Astrocyte (in vitro differentiated cells and primary cell): ENCODE results near the gene MMP14. TPM values are rescaled to one million over a fixed set of nuclear protein-coding genes. Genes with fewer than 3 reads are reported as not detected.
"Not testable (repeated sequence)": the region's sequence is repeated elsewhere in the genome, so short reads cannot be mapped to it uniquely, and the experiment has no call there.

Experiments used
- DNase-seq: peaks from one replicate; pipeline ENCODE4 v3.0.0-alpha.2; 2010; ENCODE audit warnings: low read depth
- FAIRE-seq: peaks from 2 replicates; lab custom pipeline; 2011; peaks lifted over from hg19 to GRCh38; lab: Jason Lieb, UNC
- H2AFZ ChIP-seq: 2 replicates; pipeline ENCODE4 v1.6.0; 2012; ENCODE audit warnings: low read depth, low read length, inconsistent platforms
- H3K27ac ChIP-seq: 2 replicates; pipeline ENCODE4 v1.5.1; 2011; ENCODE audit warnings: low read depth, low read length, inconsistent platforms
- H3K27me3 ChIP-seq: 2 replicates; pipeline ENCODE4 v1.6.0; 2011; ENCODE audit warnings: low read length, inconsistent platforms; ENCODE audit not compliant: insufficient read depth
- H3K36me3 ChIP-seq: 2 replicates; pipeline ENCODE4 v1.5.1; 2011; ENCODE audit warnings: low read length, inconsistent platforms; ENCODE audit not compliant: insufficient read depth
- H3K4me1 ChIP-seq: 2 replicates; pipeline ENCODE4 v1.5.1; 2011; ENCODE audit warnings: low read length, inconsistent platforms; ENCODE audit not compliant: insufficient read depth
- H3K4me2 ChIP-seq: 2 replicates; pipeline ENCODE4 v1.6.0; 2012; ENCODE audit warnings: low read length, inconsistent platforms
- H3K4me3 ChIP-seq: 2 replicates; pipeline ENCODE4 v1.5.1; 2011; ENCODE audit warnings: low read depth, mild to moderate bottlenecking, low read length, inconsistent platforms; ENCODE audit not compliant: insufficient read depth
- H3K79me2 ChIP-seq: 2 replicates; pipeline ENCODE4 v1.6.0; 2012; ENCODE audit warnings: mild to moderate bottlenecking, low read length, inconsistent platforms; ENCODE audit not compliant: insufficient read depth
- H3K9ac ChIP-seq: 2 replicates; pipeline ENCODE4 v1.6.0; 2012; ENCODE audit warnings: mild to moderate bottlenecking, low read length, inconsistent platforms
- H3K9me3 ChIP-seq: 2 replicates; pipeline ENCODE4 v1.5.1; 2012; ENCODE audit warnings: low read depth, mild to moderate bottlenecking, low read length, inconsistent platforms; ENCODE audit not compliant: insufficient read depth
- H4K20me1 ChIP-seq: 2 replicates; pipeline ENCODE4 v1.6.0; 2012; ENCODE audit warnings: low read length, inconsistent platforms; ENCODE audit not compliant: insufficient read depth
- H3K27ac Mint-ChIP-seq: one replicate; pipeline ENCODE4 v1.8.0; 2021; ENCODE audit warnings: mild to moderate bottlenecking, mixed read lengths; ENCODE audit not compliant: unreplicated experiment
- H3K27me3 Mint-ChIP-seq: one replicate; pipeline ENCODE4 v1.8.0; 2021; ENCODE audit warnings: low read depth, mixed read lengths; ENCODE audit not compliant: unreplicated experiment
- H3K36me3 Mint-ChIP-seq: one replicate; pipeline ENCODE4 v1.8.0; 2021; ENCODE audit warnings: low read depth, mixed read lengths; ENCODE audit not compliant: unreplicated experiment
- H3K4me1 Mint-ChIP-seq: one replicate; pipeline ENCODE4 v1.8.0; 2021; ENCODE audit warnings: low read depth, mixed read lengths; ENCODE audit not compliant: unreplicated experiment
- H3K4me3 Mint-ChIP-seq: one replicate; pipeline ENCODE4 v1.8.0; 2021; ENCODE audit warnings: mild to moderate bottlenecking, moderate library complexity, mixed read lengths; ENCODE audit not compliant: unreplicated experiment
- H3K9me3 Mint-ChIP-seq: one replicate; pipeline ENCODE4 v1.8.0; 2021; ENCODE audit warnings: mild to moderate bottlenecking, mixed read lengths; ENCODE audit not compliant: unreplicated experiment
- CTCF ChIP-seq: IDR thresholded peaks from 2 replicates; pipeline ENCODE4 v1.5.1; 2011; ENCODE audit warnings: low read depth, mild to moderate bottlenecking, inconsistent platforms, low read length, moderate library complexity; ENCODE audit not compliant: insufficient read depth
- EZH2 ChIP-seq: IDR thresholded peaks from 2 replicates; pipeline ENCODE4 v1.6.1; 2012; ENCODE audit warnings: mild to moderate bottlenecking, low read length, inconsistent platforms; ENCODE audit not compliant: insufficient read depth
- total RNA-seq: library from RNA; stranded (reverse); gene quantifications from 2 replicates; pipeline ENCODE4 v1.2.1, GENCODE V29; 2021

The MMP14 gene
- total RNA-seq, 1 donor from 2014 or later: 911 TPM

- H3K9me3 Mint-ChIP-seq: no peaks in the 10 kb centered on the region
- H2AFZ ChIP-seq: no peak overlapping the region
- no peak overlapping the region for H3K27ac Mint-ChIP-seq
- H3K79me2 ChIP-seq: no peaks in the 10 kb centered on the region
- DNase-seq (no peak), FAIRE-seq (no peak)
- no peaks in the 10 kb centered on the region for H3K36me3 Mint-ChIP-seq
- H3K4me1 Mint-ChIP-seq: peaks cover 18% of the 10 kb centered on the region
- no peaks in the 10 kb centered on the region for H3K36me3 ChIP-seq
- no peaks in the 10 kb centered on the region for H3K27me3 Mint-ChIP-seq
- H3K4me3 ChIP-seq: no peak overlapping the region
- H3K9ac ChIP-seq: no peak overlapping the region
- peaks cover 3% of the 10 kb centered on the region for H3K9me3 ChIP-seq
- peaks cover 32% of the 10 kb centered on the region for H3K4me1 ChIP-seq
- no peaks in the 10 kb centered on the region for H4K20me1 ChIP-seq
- H3K27ac ChIP-seq: no peak overlapping the region
- H3K4me2 ChIP-seq: no peak overlapping the region
- H3K4me3 Mint-ChIP-seq: no peak overlapping the region
- TF ChIP-seq CTCF (no peak), EZH2 (no peak)
- H3K27me3 ChIP-seq: no peaks in the 10 kb centered on the region
Measured at GRCh38 chr14:22854963-22855724, 18.8 kb downstream of the MMP14 start.

GRCh38 chr14:22856428-22856827, 20.0 kb downstream of the MMP14 start:
- Histone ChIP-seq H3K79me2 (no peaks in the 10 kb centered on the region), H3K4me1 (peaks cover 19% of the 10 kb centered on the region), H3K4me2 (no peak overlapping the region), H3K9ac (no peak overlapping the region), H4K20me1 (no peaks in the 10 kb centered on the region), H3K36me3 (no peaks in the 10 kb centered on the region), H3K27ac (no peak overlapping the region), H3K27me3 (no peaks in the 10 kb centered on the region), H3K4me3 (no peak overlapping the region), H3K9me3 (peaks cover 3% of the 10 kb centered on the region), H2AFZ (no peak overlapping the region)
- TF ChIP-seq EZH2 (no peak), CTCF (no peak)
- DNase-seq: no peak
- Mint-ChIP-seq H3K27me3 (no peaks in the 10 kb centered on the region), H3K27ac (no peak overlapping the region), H3K36me3 (no peaks in the 10 kb centered on the region), H3K4me3 (no peak overlapping the region), H3K9me3 (no peaks in the 10 kb centered on the region), H3K4me1 (peaks cover 13% of the 10 kb centered on the region)
- no peak for FAIRE-seq

GRCh38 chr14:22860377-22860776, 24.0 kb downstream of the MMP14 start:
- H3K27me3 Mint-ChIP-seq, H4K20me1 ChIP-seq: not testable (repeated sequence)

More at GRCh38 chr14:22860377-22860776, 24.0 kb downstream of the MMP14 start:
- not testable (repeated sequence) for DNase-seq, H3K4me3 ChIP-seq, H3K27ac Mint-ChIP-seq, H3K4me2 ChIP-seq, H2AFZ ChIP-seq, H3K4me1 ChIP-seq, H3K27me3 ChIP-seq, H3K36me3 ChIP-seq, FAIRE-seq, H3K4me3 Mint-ChIP-seq, H3K27ac ChIP-seq, H3K36me3 Mint-ChIP-seq, H3K4me1 Mint-ChIP-seq, H3K9ac ChIP-seq, H3K9me3 ChIP-seq, H3K79me2 ChIP-seq, H3K9me3 Mint-ChIP-seq
